GM21381 (cell line): Measurements from ENCODE around the gene WDR72.

ENCODE experiments used
- ATAC-seq: cut with Tn5 transposase; IDR thresholded peaks from one replicate; pipeline ENCODE4 v1.9.1; 2021; ENCODE audit warnings: mild to moderate bottlenecking, moderate library complexity; ENCODE audit not compliant: unreplicated experiment

WDR72 gene

GRCh38 chr15:53611145-53611920 is 148.1 kb downstream of the WDR72 start:
- ATAC-seq, result no peak

DNA sequence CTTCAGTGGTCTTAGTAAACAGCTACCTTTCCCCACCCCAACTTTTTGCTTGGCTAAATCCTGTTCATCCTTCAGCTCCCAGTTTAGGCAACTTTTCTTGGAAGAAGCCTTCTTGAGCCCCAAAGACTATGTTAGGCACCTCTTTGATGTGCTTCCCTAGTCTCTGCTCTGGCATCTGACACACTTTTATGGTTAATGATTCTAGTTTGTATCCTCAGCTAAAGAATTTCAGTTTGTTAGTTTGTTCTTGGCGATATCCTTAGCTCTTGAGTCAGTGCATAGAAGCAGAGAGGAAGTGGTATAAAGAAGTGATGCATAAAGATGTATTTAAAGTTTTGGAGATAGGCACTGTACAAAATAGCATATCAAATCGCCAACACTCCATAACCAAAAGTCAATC is 168.4 kb downstream of the WDR72 start:
- ATAC-seq, result no peak

DNA sequence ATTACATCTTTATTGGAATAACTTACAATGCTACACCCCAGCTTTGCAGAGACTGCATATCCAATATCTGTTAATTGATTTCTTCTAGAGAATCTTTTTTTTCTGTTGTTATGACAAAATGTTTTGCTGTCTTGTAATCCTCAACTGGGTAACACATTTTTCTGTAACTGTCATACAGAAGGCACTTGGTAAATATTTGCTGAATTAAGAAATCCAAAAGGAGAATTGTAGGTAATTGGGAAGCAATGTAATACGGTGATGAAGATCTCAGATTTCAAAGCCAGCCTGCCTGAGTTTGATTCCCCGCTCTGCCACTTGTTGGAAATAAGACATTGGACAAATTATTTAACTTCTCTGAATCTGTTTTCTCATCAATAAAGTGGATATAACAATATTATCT is 169.1 kb downstream of the WDR72 start:
- ATAC-seq, result no peak

GRCh38 chr15:53589520-53590057 is 169.9 kb downstream of the WDR72 start:
- no peak for ATAC-seq

DNA sequence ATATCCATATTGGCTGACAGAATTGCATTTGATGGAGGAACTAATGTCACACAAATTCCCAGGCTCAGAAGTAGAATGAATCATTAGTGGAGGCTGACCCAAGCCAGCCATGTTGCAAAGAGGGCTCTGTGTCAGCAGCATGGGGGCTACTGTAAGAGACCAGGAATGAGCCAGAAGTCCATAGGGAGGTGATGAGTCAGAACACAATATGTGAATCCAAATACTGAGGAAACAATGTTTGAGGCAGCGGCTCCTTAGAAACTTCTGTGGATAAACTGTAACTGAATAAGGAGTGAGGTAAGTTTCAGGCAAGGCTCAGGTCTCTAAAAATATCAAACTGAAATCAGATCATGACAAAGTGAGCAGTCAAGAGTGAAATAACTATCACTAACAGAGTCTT is 170.7 kb downstream of the WDR72 start:
- ATAC-seq, result no peak

DNA sequence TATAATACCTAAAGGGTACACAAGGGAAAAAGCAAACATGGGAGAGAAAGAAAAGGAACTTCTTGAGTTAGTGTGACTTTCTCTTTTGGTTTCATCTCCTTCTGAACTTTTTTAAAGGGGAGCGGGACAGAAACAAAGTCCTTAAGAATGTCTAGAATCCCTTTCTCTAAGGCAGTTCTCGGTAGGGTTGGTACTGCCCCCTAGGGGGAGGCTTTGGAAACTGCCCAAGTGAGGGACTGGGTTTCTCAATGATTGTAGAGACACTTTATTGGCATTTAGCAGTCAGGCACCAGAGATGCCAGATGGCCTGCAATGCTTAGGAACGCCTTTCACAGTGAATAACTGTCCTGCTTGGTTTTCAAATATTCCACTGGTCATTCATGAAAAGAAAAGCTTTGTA is 172.7 kb downstream of the WDR72 start:
- ATAC-seq, result peak; percentile 66

DNA sequence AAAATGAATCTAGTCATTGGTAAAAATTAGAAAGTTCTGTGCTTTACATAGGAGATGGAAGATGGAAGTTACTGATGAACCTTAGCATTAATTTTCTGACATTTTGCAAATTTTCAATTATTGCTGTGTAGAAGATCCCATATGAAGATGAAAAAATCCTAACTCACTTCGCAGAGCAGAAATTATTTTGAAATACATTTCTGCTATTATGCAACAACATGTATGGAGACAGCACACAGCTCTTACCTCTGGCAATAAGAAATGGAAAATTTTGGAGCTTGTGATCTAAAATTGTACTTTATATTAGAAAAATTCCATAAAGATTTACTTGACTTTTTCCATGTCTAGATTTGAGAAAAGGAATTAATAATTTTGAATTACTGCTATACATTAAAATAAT is 177.9 kb downstream of the WDR72 start:
- no peak for ATAC-seq

DNA sequence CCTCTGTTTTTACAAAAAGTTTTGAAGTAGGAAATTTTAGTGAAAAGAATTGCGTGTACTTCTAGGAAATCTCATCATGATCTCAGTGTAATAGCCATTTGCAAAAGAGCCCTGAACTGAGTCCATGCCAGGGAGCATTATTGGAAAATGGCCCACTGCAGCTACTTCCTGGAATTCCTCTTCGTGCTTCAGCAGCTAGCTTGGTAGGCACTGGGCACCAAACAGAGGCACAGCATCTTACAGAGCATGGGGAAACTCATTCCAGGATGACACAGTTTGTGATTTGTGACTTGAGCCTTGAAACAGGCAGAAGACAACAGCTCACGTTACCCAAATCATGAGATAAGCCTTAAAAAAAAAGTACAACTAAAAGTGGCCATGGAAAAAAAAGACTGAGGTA is 179.1 kb downstream of the WDR72 start:
- ATAC-seq, result no peak

DNA sequence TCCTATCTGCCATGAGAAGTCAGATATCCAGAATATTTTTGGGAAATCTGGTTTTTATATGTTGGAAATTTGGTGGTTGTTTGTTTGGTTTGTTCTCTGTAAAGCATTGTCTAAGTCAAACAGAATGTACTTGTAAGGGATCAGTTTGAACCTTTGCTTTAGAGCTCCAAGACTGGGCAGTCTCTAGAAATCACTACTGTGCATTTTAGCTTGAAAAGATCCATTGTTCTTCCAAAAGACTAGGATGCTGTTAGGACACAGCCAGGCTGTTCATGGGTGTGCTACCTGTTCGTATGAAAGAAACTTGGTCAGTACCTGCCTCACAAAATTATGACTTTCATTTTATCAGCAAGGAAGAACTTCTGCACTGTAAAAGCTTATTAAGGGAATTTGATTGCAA is 182.6 kb downstream of the WDR72 start:
- ATAC-seq, result no peak

DNA sequence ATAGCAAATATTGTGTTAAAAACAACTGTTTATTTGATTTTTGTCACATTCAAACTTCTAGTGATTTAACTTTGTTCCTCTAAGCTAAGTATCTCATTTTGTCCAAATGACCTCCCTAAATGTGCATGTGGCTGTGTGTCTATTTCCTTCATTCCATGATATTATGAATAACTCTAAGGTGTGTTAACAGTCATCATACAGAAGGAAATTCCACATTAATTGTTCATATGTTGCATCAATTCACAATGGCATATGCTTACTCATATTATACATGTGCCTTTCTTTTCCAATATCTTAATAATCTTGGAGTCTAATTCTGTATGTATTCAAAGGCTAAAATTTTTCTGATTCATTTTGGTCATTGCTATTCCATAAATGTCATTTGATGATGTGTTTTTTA is 186.4 kb downstream of the WDR72 start:
- ATAC-seq, result no peak

- no peak for ATAC-seq
Observed at GRCh38 chr15:53569751-53570480, 189.5 kb downstream of the WDR72 start.

DNA sequence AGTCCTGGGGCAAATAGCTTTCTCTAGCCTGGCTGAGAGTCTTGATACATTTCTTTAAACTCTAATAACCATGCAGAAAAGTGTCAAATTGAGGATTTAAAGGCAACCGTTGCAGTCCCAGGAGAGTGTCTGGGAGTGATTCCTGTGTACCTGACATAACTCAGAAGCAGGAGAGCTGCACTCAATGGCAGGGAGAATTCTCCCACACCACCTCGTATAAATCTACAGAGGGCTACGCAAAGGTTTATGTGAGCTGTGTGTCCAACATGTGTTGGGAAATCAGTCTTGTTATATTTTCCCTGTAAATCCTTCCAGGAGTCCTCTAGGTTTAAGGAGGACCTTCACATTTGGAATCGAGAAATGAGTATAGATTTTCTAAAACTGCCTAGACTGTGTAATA is 192.6 kb downstream of the WDR72 start:
- ATAC-seq, result no peak

DNA sequence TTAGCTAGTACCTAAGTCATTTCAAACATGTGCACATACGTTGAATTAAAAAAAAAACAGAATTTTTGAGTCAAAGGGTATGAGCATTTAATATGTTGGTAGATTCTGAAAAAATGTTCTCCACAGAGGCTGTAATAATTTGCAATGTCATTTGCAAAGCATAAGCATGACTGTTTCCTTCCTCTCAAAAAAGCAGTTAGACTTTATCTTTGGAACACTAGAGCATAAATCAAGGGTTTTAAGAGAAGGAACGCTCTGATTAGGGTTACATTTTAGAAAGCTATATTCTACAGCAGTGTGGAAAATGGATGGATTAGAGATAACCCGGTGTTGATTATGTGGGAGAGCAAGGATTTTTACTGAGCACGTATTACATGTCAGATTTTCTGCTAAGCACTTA is 193.7 kb downstream of the WDR72 start:
- ATAC-seq, result no peak

- no peak for ATAC-seq
Observed at GRCh38 chr15:53564647-53565046, 194.8 kb downstream of the WDR72 start.

GRCh38 chr15:53563627-53564026 is 195.8 kb downstream of the WDR72 start:
- no peak for ATAC-seq

- ATAC-seq, result no peak
Observed at GRCh38 chr15:53559364-53560277, 199.8 kb downstream of the WDR72 start.

GRCh38 chr15:53558384-53558783 is 201.1 kb downstream of the WDR72 start:
- no peak for ATAC-seq

DNA sequence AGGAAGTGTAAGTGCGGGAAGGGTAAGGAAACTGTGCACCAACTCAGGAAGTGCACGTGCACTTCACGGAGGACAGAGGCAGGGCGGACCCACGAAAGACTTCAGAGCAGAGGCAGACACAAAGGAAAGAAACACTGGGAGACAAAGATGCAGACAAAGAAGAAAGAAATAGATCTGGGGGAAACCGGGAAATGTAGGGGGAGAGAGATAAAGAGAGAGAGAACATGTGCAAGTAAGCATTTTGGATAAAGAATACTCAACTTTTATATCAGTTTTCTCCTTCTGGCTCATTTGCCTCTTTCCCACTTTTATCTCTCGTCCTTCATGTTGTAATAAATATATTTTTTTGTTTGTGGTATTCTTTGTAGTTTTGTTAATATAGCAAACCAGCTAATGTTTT is 204.2 kb downstream of the WDR72 start:
- no peak for ATAC-seq

- ATAC-seq, result no peak
Observed at GRCh38 chr15:53549697-53550305, 209.7 kb downstream of the WDR72 start.

GRCh38 chr15:53548236-53548635 is 211.2 kb downstream of the WDR72 start:
- no peak for ATAC-seq
